HG02943 (cell line): ENCODE results near the gene ANKRD55.
"Not testable (repeated sequence)": the region's sequence is repeated elsewhere in the genome, so short reads cannot be mapped to it uniquely, and the experiment has no call there.

ENCODE experiments used
- ATAC-seq: cut with Tn5 transposase; IDR thresholded peaks from one replicate; pipeline ENCODE4 v1.9.1; 2021; ENCODE audit warnings: mild to moderate bottlenecking, low read depth, moderate library complexity; ENCODE audit not compliant: unreplicated experiment

The ANKRD55 gene

DNA sequence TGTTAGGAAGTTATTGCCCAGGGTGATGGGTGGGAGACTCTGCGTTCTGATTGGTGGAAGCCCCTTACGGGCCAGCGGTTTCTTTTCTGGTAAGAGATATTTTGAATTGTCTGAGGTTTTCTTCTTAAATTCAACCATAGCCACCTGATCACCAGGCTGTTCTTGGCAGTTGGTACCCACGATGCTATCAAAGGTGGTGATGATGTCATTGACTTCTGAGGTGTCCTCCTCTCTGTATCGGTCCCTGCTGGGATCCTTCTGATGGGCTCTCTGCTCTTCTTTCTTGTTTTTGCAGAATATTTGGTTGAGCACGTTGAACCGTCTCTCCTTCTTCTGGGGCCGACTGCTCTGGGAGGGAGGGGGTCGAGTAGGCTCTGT lies 121.7 kb downstream of the ANKRD55 start:
- ATAC-seq, result no peak

DNA sequence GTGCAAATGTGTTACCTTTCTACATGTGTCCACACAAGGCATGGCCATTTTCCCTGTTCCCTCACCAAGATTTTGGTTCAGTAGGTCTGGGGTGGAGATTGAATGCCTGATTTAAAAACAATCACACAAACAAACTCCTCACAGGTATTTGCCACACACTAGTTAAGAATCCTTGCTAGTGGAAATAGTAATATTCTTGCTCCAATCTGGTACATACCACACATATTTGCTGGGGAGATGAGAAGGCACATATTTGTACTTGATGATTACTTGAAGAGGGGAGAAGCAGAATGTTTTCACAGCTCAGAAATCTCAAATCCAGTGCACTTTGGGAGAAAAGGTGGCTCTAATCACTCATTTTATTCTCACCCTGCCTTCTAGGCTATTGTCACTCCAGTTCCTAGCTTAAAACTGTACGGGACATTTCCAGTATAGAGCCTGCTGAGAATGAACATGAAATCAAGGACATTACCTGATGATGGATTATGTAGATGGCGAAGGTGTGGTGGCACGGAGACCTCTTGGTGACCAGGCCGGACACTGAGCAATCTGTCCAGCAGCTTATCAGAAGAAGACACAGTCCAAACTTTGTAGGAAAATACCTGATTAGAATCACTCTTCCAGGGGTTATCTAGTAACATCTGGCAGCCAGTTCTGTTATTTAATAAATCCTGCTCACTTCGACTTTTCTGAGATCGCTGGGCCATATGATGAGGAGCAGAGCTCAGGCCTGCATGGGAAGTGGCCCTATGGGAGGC lies 122.3 kb downstream of the ANKRD55 start:
- no peak for ATAC-seq

DNA sequence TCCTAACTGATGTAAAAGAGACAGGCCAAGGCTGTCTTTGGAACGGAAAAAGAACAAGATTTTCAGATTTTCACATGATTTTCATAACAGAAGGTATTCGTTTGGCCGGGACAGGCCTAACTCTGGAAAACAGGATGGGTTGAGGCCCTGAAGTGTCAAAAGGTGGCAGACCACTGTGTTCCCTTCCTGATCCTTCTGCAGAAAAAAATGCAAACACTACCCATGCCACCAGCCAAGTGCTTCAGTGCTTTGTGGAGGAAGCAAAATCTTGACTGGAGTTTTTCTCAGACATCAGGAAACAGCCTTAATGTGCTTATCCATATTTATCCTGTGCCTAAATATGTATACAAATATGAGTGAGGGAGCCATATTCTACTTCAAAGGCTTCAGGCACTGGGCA lies 124.9 kb downstream of the ANKRD55 start:
- ATAC-seq, result no peak

DNA sequence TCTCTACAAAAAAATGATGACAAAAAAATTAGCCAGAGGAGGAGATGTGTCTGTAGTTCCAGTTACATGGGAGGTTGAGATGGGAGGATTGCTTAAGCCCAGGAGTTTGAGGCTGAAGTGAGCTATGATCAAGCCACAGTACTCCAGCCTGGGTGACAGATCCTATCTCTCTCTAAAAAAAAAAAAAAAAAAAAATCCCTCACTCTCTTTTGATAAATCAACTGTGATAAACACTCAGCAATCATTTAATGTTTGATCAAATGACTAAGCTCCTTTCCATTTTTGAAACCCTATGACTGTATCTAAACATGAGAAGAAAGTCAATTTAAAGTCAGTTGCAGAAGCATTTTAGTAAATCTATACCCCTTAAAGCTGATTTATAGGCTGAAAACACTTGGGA lies 126.3 kb downstream of the ANKRD55 start:
- no peak for ATAC-seq

DNA sequence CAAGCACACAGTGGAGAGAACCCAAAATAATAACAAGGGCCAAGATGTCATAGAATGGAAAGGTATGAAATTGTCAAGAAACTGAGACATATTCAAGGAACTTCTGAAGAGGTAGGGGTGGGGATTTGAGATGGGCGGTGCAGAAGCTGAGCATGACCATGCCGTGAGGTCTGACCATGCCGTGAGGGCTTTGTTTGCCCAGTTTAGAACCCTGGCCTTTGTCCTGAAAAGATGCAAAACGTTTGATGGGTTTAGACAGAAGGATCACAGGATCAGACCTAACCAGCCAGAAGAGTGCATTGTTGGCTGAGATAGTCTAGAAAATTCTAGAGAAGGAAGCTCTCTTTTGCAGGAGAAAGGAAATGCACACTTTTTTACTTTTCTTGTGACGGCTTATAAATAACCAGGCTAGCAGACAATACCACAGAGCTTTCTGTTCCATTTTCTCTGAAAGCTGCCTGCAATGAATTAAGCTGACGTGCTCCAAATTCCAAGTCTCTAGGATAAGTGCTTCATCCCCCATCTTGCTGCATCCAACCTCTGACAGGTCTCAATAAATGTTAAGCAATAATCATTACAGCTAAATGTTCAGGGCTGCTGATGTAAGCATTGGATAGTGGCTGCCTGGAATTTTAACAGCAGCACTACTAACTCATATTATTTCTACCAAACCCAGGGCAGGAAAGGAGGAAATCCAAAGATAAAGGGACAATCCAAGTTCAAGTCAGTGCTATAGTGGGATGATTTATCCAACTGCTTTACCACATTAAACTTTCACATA lies 127.4 kb downstream of the ANKRD55 start:
- ATAC-seq, result no peak

DNA sequence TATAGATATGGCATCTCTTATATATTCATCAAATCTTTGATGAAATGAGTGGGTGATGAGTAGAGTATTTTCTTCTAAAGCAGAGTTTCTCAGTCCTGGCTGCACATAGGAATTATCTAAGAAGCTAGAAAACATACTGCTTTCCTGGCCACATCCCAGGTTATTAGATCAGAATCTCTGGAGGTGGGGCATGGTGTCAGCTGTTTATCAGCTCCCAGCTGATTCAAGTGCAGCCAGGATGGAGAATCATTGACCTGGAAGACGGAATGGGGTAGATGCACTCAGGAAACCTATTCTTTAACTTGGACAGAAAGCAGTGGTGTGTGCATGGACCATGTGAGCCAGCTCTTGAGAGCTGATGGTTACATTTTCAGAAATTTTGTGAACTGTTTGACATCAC lies 130.2 kb downstream of the ANKRD55 start:
- ATAC-seq, result no peak

DNA sequence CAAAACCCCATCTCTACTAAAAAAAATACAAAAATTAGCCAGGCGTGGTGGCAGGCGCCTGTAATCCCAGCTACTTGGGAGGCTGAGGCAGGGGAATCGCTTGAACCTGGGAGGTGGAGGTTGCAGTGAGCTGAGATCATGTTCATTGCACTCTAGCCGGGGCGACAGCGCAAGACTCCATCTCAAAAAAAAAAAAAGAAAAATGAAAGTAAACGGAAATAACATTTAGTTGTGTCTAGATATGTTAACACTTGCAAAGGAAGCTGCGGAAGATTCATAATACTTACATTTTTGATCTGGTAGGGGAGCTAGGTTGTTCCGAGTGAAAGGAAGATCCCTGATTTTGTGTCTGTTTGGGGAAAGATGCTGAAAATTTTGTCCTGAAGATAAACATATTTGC lies 130.9 kb downstream of the ANKRD55 start:
- ATAC-seq, result not testable (repeated sequence)

DNA sequence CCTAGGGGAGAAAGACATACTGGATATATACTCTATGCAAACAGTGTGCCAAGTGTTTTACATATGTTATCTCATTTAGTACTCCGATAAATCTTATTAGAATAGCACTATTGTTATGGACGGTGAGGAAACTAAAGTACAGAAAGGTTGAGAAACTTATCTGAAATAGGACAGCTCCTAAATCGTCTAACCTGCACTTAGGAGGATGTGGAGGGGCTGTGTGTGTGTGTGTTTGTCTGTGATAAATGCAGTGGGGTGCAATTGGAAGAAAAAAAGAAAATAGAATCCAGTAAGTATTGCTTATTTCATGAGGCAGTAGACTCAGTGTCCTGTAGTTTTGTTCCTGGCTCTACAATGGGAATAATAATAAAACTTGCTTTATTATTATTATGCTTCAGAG lies 131.9 kb downstream of the ANKRD55 start:
- no peak for ATAC-seq

DNA sequence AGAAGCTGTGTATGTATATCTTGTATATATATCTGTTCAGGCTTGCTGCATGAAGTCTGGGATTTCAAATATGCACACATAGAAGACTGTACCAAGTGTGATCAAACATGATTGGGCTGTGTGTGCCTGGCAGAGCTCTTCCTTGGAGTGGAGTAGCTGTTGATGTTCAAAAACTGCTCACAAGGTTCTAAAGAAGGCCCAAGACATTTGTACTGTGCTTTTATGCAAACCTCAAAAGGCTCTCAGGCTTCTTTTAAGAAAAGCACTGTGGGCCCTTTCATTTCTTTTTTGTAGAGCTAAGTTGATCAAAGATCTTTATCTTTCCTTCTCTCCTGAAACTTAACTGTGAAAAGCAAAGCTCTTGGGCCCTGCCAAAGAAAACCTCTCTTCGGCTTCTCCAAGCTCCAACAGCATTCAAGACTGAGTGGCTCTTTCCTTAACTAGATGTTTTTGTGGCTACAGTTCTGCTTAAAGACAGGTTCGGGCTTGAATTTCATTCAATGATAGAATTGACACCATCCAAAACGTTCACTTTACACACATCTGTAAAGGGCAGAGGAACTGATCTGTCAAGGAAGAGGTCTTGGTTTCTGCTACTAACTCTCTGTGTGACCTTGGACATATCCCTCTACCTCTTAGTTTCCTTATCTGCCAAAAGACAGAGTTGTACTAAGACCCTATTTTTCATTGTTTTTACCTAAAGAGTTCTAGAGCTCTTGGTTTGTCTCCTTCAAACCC lies 132.5 kb downstream of the ANKRD55 start:
- no peak for ATAC-seq

DNA sequence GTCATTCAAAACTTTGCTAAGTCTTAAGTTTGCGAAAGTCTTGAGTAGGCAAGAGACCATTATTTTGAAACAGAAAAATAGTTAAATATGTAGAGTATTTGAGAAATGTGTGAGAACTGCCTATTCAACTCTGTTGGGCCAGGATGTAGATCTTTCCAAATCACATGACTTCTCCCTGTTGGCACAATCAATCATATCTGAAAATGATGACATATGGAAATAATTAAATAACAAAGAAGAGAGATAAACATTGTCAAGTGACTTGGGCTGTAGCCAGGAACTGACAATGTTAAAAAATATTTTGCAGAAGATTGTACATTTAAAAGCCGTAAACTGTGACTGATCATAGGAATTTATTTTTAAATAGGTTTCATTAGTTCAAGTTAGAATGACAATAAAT lies 133.8 kb downstream of the ANKRD55 start:
- no peak for ATAC-seq

DNA sequence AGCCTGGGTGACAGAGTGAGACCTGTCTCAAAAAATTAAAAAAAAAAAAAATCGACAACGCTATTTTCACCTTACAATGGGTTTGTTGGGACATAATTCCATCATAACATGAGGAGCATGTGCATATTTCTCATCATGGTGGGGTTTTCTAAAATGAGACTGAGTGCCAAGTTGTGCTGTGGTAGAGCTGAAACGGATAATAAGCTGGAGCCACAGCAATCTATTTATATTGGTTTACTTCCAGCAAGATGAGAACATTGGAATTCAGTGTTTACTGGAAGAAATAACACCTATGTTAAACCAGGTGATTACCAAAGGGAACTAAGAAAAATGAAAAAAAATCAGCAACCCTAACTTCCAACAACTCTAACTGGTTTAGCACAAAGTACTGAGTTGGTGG lies 136.1 kb downstream of the ANKRD55 start:
- ATAC-seq, result no peak

DNA sequence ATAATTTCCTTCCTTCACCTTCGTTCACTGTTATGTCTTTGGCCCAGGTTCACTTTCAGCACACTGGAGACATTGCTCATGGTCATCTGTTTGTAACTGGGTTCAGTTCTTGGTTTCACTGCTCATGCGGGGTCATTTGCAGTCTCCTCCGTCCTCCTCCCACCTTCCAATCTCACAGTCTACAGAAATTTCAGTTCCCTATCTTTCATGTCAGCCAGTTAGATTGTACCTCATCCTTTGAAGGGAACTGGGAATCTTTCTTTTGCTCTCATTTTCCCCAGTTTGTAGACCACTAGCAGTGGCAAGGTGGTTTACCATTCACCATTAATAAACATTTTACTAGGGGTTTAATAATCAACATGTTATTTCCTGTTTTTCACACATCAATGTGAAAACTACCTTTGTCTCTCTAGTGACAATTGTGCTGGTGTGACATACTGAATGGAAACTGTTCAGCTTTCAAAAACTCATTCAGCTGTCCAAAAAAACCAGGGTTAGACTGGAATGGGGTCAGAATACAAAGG lies 137.5 kb downstream of the ANKRD55 start:
- ATAC-seq, result peak; percentile 68

DNA sequence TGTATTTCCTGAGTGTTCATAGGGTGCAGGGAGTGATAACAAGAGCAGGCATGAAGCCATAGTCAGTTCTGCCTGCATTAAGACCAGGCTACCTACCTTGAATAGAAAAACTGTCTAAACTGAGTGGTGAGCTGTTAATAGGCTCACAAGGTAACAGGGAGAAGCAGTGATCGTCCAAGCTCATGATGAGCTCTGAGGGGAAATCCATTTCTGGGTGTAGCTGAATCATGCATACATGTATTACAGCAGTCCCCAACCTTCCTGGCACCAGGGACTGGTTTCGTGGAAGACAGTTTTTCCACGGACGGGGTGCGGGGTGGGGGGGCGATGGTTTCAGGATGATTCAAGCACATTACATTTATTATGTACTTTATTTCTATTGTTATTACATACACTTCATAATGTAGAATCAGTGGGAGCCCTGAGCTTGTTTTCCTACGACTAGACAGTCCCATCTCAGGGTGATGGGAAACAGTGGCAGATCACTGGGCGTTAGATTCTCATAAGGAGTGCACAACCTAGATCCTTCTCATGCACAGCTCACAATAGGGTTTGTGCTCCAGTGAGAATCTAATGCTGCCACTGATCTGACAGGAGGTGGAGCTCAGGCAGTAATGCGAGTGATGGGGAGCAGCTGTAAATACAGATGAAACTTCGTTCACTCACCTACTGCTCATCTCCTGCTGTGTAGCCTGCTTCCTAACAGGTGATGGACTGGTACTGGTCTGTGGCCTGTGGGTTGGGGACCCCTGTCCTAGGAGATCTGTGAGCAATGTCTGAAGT lies 138.4 kb downstream of the ANKRD55 start:
- ATAC-seq, result peak; percentile 29

DNA sequence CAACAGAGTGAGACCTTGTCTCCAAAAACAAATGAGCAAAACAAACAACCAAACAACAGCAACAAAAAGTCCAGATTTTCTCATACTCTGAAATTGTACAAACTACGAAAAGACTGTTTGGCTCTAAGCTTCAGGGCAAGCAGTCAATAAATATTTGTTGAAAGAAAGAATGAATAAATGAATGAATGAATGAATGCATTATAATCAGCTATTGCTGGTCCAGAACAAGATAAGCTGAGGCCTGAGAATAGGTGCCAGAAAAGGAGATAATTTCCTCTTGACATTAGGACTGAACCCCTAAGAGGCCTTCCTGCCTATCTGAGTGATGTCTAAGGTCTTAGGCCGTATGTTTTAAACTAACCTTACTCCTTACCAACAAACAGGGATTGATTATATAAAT lies 139.2 kb downstream of the ANKRD55 start:
- ATAC-seq, result no peak

DNA sequence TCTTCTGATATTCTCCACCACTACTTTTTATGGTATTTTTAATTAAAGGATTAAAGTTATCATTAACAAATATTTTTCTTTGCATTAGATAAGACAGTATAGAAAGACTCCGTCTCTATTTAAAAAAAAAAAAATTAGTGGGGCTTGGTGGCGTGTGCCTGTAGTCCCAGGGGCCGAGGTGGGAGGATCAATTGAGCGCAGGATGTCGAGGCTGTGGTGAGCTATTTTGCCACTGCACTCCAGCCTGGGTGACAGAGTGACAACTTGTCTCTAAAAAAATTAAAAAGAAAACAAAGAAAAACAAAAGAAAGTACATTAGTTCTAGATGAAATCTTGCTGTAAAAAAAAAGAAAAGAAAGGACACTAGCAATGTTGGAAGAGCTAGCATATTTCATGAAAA lies 141.0 kb downstream of the ANKRD55 start:
- no peak for ATAC-seq

DNA sequence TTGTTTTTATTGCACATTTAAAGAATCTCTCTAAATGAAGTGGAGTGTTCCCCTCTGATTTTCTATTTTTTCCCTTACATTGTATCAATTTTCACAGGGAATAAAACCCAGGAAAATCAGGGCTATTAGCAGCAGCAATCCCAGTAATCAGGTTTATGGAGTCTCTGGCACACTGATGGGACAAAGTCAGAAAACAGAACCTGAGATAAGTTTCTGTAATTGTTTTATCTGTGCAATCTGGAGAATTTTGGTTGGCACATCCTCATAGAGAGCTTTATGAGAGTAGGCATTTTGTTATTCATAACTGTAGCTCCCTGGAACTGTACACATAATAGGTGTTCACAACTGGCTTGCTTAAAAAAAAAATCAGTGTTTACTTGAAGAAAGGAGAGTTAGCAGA lies 141.5 kb downstream of the ANKRD55 start:
- ATAC-seq, result no peak

DNA sequence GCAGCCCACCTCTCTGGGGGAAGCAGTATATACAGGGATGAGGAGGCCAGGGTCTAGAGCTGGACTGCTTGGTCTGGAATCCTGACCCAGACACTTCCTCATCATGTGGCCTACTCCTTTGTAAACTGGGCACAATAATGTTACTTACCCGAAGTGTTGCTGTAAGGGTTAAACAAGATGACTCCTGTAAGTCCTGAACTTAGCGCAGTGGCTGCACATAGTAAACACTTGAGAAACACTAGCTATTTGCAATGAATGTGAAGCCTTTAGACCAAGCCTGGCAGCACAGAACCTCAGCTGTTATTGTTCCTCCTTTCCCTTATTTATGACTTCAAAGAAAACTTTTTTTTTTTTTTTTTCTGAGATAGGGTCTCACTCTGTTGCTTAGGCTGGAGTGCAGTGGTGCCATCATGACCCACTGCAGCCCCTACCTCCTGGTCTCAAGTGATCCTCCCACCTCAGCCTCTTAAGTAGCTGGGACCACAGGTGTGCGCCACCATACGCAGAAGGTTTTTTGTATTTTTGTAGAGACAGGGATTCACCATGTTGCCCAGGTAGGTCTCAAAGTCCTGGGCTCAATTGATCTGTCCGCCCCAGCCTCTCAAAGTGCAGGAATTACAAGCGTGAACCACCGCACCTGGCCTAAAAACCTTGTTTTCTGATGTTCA lies 142.2 kb downstream of the ANKRD55 start:
- ATAC-seq, result no peak

DNA sequence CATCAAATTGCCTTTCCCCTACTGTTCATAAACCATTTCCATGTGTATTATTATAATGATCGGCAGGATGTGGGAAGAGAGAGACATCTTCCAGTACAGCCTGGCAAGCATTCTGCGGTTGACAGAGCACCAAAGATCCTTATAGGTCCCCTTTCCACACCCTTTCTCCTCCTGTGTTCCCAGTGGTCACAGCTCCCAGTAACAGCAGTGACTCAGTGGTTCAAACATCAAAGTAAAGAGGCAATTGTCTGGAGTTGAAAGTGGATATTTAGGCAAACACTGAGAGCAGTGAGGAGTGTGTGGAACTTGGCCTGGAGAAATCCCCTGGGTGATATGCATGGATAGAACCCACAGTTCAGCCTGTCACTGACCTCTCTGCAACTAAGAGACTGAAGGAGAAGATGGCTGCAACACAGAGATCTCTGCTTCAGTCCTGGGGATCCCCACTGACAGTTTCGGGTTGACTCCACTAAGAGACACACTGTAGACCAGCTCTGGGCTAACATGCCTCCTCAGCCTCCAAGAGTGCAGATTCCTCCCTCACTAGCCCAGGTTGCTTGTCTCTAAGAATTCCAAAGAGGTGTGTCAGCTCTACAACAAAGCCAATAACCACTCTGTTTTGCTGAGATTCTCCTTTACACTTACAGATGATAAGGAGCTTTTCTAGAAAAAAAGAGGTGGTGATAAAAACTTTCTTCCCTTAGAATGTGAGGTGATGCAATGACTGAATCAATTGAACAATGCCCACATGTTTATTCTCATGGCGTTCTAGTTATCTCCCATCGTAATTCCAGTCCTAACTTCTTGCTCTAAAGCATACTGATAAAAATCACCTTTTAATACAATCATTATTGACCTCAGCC lies 143.9 kb downstream of the ANKRD55 start:
- peak; percentile 59 for ATAC-seq

DNA sequence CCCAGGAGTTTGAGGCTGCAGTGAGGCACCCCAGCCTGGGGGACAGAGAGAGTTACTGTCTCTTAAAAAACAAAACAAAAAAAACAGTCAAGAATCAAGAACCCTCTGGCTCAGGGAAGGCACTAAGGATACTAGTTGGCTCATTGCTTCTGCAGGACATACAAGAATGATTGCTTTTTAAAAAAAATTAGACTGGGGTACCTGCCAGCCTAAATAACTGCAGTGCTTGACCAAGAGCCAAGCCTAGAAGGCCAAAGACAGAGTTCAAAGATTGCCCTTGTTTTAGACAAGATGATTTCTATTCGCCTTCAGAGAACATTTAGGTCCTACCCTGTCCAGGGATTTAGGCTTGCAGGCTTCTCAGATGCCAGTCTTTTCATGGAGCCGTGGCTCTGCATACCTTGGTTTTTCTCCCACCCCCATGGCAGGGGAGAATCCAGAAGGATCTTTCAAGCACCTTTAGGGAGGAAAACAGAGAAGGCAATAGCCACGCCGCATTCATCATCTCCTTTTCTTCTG lies 144.6 kb downstream of the ANKRD55 start:
- no peak for ATAC-seq
